ENCODE measurements around the gene HNRNPA0.
A peak's percentile ranks its signal among the peaks of the same experiment; 100 is the strongest.

HNRNPA0 gene

GRCh38 chr5:137728048-137728447, 26.1 kb downstream of the HNRNPA0 start:
- DNase-seq (ENCODE audit: extremely low read depth in 1 of 2, low read depth in 1 of 2): no peak

DNA sequence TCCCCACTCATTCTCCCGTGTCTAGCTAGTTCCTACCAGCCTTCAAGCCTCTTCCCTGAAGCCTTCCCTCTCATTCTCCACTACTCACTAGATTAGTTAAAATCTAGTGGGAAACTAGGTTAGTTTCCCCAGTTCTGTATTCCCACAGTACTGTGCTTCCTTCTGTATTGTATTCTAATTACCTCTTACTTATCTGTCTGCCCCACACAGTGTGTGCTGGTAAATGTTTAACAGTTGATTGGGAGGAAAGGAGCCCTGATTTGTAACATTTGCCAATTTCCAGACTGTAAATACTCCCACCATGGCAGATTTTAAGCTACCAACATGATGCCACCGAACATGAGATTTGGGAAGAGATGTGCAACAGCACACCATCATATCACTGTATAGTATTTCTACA, 26.5 kb downstream of the HNRNPA0 start:
- no peak for DNase-seq (ENCODE audit: extremely low read depth in 1 of 2, low read depth in 1 of 2)

DNA sequence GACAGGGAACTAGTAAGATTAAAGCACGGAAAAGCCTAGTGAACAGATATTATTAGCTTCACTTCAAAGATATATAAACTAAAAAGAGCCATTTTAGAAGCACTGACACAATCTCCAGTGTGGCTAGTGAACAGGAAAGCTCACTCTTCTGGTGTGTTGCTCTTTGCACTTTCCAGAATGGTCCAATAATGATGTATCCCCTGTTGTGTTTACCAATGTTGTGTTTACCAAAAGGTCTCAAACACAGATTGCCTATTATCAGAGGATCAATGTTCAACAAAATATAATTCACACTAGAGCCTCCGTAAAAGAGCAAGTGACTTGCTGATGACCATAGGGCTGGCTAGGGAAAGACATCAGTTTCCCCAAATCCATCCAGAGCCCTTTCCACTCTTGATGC, 29.9 kb downstream of the HNRNPA0 start:
- no peak for DNase-seq (ENCODE audit: extremely low read depth in 1 of 2, low read depth in 1 of 2)

DNA sequence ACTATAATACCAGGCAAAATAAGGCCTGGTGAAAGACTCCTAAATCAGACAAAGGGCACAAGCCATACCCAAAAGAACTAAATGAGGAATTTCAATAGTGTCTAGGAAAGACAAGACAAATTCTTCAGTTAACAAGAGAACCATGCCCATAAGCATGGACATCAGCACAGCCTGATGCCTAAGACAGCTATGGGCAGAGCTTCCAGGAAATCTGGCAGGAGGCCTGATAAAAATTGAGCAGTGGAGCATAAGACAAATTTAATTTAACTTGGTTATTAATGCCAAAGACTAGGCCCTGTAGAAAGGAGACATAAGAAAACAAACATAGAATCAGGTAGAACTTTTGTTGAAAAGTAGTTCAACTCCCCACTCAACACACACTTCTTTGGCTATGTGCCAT, 35.6 kb downstream of the HNRNPA0 start:
- DNase-seq (ENCODE audit: extremely low read depth in 1 of 2, low read depth in 1 of 2): no peak

- DNase-seq (ENCODE audit: extremely low read depth in 1 of 2, low read depth in 1 of 2): no peak
Measured at GRCh38 chr5:137716337-137716736, 37.8 kb downstream of the HNRNPA0 start.

- DNase-seq (ENCODE audit: extremely low read depth in 1 of 2, low read depth in 1 of 2): no peak
Measured at GRCh38 chr5:137715456-137715855, 38.7 kb downstream of the HNRNPA0 start.

DNA sequence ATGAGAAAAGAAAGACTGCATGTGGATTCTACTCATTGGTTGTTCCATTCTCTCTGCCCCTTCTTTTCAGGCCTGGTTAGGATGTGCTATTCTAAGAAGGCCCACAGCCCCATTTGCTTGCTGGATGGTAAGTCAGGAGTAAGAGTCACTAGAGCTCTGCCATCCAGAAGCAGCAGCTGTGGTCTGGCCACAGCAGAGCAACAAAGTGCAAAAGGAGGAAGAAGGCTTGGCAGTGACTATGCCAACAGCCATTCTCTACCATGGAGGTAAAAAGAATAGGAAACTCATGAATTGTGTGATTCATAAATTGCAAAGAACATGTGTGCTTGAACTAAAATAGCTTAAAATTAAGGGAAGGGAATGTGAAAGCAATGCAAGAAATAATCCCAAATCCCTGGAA, 39.2 kb downstream of the HNRNPA0 start:
- DNase-seq (ENCODE audit: extremely low read depth in 1 of 2, low read depth in 1 of 2): no peak

- DNase-seq (ENCODE audit: extremely low read depth in 1 of 2, low read depth in 1 of 2): no peak
Measured at GRCh38 chr5:137714494-137714893, 39.7 kb downstream of the HNRNPA0 start.

DNA sequence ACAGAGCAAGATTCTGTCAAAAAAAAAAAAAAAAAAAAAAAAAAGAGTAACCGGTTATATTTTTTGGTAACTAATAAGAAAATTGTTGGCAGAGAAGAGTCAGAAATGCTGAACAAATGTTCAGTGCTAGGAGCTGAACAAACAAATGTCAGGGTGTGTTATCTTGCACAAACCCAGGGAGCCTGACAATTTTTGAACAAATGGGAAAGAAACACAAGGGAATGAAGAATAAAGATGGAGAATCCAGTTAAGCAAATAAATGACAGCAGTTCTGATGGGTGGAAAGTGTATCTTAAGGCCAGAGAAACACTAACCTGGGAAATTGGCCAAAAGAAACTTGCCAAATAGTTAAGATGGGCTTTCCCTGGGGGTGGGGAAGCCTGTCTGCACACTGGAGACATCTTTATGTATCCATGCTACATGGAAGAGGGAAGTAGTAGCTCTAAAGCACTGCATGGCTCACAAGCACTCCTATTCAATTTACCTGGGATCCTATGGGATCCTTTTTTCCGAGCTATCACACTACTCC, 42.0 kb downstream of the HNRNPA0 start:
- DNase-seq (ENCODE audit: extremely low read depth in 1 of 2, low read depth in 1 of 2): no peak

DNA sequence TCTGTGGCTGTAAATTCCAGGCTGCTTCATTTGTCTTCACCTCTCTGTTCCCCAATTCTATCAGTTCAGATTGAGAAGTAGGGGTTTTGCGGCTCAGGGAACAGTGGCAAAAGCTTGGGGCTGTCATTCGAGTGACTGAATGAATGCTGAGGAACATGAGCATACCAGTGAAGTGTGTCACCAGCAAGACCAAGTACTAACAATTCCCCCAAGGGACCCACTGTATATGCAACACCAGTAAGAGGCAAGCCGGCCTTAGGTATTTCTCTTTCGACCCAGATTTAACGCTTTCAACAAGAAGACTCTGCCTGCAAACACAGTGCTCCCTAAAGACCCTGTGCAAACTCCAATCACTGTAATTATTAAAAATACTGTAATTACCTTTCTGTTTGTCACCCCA, 44.1 kb downstream of the HNRNPA0 start:
- DNase-seq (ENCODE audit: extremely low read depth in 1 of 2, low read depth in 1 of 2): no peak

DNA sequence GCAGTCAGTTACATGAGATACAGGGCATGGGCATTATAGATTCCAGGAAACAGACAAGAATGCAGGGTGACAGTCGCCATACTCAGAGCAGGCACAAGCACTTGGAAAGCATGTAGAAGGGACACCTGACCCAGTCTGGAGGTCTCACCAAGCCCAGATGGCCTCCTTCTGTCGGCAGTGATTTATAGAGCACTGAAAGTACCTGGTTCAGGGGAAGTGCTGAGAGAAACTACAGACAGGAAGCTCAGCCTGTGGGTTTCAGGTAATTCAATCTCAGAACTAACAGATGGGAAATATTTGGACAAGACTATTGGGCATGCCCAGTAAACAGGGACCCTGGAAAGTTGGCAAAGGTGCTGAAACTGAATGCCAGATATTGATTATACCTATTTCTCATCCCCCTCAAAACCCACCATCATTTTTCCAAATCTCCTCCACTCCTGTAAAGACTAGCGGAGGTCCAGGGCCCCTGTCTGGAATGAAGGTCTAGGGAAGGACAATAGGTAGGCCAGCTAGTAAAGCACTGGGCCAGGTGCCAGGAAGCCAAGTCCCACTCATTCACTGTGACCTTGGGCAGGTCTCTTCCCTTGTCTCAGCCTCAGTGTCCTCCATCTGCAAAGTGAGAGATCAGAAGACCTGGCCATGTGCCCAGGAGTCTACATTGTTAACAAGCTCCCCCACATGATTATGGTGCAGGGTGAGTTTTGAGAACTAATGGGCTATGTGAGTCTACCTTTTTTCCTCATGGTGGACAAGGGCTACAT, 45.2 kb downstream of the HNRNPA0 start:
- DNase-seq (ENCODE audit: extremely low read depth in 1 of 2, low read depth in 1 of 2): no peak

DNA sequence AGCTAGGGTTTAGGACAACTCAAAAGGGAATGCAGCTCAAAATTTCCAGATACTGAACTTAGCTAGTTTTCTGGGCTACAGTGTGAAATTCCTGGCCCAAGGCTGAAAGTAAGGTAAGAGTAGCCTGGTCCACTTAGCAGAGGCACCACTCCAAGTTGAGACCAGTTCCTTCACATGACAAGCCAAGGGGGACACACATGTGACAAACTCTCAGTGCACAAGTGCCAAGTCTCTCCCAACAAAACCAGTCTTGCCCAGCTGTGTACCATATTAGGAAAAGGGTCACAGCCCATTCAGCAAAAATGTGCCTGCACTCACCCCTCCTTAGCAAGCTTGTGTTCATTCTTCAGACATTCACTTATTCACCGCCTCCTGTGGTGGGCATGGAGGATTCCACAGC, 46.1 kb downstream of the HNRNPA0 start:
- no peak for DNase-seq (ENCODE audit: extremely low read depth in 1 of 2, low read depth in 1 of 2)

DNA sequence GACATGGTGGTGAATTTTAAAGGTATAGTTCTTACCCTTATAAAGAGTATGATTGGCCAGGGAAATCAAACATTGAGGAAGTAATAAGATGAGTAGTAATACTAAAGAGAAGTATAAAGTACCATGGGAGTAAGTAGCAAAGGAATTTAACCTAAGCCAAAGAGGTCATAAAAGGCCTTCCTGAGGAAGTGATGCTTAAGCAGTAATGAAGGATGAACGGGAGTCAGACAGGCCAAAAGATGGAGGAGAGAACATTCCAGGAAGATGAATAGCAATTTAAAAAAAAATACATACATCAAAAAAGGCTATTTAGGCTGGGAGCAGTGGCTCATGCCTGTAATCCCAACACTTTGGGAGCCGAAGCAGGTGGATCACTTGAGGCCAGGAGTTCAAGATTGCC, 47.3 kb downstream of the HNRNPA0 start:
- DNase-seq (ENCODE audit: extremely low read depth in 1 of 2, low read depth in 1 of 2): no peak

- DNase-seq (ENCODE audit: extremely low read depth in 1 of 2, low read depth in 1 of 2): no peak
Measured at GRCh38 chr5:137705106-137705505, 49.1 kb downstream of the HNRNPA0 start.

DNA sequence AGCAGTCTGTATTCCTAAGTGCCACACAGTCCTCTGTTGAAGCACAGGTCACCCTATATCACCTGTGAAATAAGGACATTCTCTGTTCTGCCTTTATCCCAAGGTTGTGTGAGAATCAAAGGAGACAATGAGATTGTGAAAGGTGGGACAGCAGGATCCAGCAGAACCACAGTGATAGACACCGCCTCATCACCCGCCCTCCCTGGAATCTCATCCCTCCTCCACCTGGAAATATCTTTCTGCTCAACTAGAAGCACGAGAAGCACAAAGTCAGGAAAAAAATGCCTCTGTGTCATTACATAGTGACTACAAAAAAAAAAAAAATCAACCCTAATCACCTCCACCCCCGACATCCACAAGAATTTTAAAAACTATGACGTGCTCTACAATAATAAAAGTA, 50.6 kb downstream of the HNRNPA0 start:
- DNase-seq (ENCODE audit: extremely low read depth in 1 of 2, low read depth in 1 of 2): no peak

GRCh38 chr5:137700282-137700680, 53.9 kb downstream of the HNRNPA0 start:
- DNase-seq (ENCODE audit: extremely low read depth in 1 of 2, low read depth in 1 of 2): no peak

DNA sequence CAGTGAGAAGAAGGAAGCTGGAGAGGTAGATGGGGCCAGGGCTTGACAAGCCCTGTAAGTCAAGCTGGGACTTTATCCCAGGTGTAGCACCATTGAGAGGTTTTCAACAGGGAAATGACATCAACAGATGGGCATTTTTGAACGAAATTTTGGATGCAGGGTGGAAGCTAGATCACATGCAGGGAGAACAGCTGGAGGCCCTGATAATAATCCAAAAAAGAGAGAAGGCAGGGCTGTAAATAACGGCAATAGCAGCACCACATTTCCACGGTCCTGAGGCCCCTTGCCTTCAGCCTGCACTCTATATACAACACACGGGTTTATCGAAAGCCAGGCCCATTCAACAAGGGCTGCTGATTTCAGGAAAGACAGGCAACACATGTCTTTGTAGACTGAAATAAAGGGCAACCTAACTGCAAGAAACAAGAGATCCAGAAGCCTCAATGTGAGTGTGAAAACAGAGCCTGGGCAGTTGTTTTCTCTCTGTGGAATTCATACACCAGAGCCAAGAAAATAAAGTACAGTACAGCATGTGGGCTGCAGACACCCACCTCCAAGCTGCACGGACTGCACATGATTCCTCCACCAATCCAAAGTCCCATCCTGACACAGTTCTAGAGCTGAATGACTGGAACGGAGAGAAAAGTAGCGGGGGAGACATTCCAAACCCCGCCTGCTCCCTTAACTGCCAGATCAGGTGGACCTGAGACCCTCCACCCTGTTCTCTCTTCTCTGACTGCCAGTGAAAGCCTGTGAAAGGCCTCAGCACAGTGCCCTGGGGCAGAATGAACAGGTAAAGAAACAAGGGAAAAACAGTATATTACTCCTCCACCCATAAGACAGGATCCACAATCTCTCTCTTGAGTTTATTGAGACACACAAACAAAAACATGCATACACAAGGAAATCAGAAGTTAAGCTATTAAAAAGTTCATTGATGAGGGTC, 54.6 kb downstream of the HNRNPA0 start:
- no peak for DNase-seq (ENCODE audit: extremely low read depth in 1 of 2, low read depth in 1 of 2)

- DNase-seq (ENCODE audit: extremely low read depth in 1 of 2, low read depth in 1 of 2): peak in 1 of 2 donors; percentile 50
Measured at GRCh38 chr5:137696481-137696880, 57.7 kb downstream of the HNRNPA0 start.

DNA sequence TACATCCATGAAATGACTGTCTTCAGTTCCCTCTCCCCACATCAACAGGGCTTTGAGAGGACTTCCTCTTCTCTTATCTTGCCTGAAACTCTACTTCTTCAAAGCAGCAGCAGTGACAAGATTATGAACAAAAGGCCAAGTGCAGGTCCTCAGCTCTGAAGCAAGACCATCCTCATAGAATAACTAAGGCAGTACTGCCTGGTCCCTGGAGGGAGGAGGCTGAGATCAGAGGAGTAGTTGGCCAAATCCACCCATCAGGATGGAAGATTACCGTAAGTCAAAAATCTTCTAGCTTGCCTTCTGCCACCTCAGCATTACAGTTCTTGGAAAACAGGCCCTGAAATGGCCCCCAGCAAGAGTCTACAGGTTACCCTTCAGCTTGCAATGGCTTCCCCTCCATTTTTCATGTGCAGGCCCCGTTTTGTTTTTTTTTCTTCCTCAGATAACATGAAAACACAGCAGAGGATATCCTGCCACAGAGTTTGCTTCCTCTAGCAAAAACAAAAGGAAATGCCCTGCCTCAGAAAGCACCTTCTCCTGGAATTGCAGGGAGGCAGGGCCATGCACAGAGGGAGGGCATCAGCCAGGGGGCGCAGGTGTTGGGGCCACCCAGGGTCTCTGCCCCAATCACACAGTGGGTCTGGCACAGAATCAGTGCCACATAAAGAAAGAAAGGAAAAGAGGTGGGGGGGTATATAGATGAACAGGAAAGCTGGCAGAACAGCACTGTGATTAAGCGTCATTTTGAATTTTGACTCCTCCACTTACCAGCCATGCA, 58.3 kb downstream of the HNRNPA0 start:
- DNase-seq (ENCODE audit: extremely low read depth in 1 of 2, low read depth in 1 of 2): no peak
